GM12874 (cell line): Measurements from ENCODE around the gene ESPN.
A peak's percentile ranks its signal among the peaks of the same experiment; 100 is the strongest.

Source experiments
- TF ChIP-seq, protein P1 (sequence below): IDR thresholded peaks from 2 replicates; pipeline ENCODE4 v1.5.1; 2011; ENCODE audit warnings: low read depth, mild to moderate bottlenecking, control low read depth, low read length, moderate library complexity; ENCODE audit not compliant: insufficient read depth

ESPN gene

DNA sequence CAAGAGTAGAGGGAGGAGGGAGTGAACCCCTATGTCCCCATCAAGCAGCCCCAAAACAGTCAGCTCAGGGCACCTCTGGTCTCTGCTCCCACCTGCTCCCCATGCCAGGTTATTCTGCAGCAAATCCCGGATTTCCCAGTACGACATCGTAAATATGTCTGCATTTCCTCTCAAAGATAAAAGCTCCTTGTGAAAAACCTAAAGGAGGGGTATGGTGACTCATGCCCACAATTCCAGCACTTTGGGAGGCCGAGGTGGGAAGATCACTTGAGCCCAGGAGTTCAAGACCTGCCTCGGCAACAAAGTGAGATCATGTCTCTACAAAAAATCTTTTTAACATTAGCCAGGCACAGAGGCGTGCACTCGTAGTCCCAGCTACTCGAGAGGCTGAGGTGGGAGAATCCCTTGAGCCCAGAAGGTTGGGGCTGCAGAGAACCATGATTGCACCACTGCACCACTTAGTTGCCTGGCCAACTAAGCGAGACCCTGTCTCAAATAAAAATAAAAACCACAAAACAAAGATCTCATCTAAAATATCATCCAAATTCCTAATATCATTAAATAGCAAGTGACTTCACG is 38.1 kb upstream of the ESPN start:
- TF ChIP-seq, protein P1, sequence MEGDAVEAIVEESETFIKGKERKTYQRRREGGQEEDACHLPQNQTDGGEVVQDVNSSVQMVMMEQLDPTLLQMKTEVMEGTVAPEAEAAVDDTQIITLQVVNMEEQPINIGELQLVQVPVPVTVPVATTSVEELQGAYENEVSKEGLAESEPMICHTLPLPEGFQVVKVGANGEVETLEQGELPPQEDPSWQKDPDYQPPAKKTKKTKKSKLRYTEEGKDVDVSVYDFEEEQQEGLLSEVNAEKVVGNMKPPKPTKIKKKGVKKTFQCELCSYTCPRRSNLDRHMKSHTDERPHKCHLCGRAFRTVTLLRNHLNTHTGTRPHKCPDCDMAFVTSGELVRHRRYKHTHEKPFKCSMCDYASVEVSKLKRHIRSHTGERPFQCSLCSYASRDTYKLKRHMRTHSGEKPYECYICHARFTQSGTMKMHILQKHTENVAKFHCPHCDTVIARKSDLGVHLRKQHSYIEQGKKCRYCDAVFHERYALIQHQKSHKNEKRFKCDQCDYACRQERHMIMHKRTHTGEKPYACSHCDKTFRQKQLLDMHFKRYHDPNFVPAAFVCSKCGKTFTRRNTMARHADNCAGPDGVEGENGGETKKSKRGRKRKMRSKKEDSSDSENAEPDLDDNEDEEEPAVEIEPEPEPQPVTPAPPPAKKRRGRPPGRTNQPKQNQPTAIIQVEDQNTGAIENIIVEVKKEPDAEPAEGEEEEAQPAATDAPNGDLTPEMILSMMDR, result no peak

DNA sequence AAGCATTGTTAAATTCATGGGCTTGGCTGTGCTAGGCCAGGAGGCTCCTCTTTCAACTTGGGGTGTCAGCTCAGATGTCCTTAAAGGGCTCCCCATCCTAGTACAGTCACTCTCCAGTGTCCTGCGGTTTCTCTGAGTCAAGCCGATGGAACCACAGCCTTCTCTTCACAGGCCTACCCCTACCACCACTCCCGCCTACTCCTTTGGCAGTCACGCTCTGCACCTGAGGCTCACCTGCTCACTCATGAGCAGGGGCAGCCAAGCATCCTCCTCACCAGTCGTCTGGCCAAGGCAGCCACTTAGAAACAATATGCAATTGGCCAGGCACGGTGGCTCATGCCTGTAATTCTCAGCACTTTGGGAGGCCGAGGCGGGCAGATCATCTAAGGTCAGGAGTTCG is 34.6 kb upstream of the ESPN start:
- TF ChIP-seq, protein P1, result no peak

DNA sequence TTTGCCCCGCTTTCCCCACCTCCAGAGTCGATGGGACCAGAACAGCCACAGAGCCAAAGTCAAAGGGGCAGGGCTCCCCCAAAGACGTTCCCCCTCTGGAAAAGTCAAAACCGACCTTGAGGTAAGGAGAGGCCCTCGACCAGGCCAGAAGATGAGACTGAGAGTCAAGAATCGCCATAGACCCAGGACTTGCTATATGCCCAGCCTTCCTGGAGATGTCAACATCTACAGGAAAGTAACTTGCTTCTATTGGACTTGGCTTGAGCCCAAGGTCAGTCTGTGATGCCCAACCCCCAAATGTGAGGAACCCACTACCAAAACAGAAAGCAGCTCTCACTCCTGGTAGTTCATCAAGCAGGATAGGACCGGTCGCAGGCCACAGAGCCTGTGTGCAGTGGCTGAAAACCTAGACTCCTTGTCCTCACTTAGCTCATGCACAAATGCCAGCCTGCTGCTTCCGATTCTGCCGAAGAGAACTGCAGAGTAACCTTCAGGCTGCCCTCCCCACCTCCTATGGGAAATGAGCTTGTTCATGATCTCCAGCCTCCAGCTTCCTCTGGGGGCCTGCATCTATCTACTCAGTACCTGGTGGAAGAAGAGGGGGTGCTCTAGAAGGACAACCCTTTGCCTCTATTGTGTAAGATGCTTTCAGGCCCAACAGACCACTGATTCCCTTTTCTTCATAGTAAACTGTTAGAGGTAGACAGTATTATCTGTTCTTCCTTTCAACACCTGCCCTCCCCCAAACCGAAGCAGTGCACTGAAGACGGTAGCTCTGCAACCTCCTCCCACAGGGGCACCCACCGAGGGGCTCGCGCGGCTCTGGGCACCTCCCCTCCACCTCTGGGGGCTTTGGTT is 32.4 kb upstream of the ESPN start:
- TF ChIP-seq, protein P1, result no peak

DNA sequence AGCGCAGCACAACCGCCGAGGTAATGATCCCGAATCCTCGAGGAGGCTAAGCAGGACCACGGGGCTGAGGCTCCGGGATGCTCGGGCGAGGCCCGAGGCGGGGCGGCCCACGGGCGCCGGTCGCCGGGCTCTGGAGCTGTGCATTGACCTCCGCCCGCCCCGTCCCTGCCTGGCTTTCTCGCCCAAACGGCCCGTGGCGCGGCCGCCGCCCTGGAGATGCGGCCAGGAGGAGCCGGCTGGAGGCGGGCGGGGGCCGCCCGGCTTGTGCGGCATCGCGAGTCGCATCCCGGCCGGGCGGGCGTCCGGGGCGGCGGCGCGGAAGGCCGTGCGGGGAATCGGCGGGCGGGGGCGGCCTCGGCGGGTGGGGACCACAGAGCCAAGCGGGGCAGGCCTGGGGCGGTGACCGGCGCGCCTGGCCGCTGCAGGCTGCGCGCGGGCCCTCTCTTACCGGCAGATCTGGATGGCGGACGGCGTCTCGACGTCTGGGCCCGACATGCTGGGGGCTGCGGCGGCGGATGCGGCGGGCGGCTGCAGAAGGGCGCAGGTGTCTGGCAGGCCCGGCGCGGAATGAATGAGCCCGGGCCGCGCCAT is 31.7 kb upstream of the ESPN start:
- TF ChIP-seq, protein P1, result 0 out of 2 replicates have a peak, but pooled peaks have one; percentile 0

DNA sequence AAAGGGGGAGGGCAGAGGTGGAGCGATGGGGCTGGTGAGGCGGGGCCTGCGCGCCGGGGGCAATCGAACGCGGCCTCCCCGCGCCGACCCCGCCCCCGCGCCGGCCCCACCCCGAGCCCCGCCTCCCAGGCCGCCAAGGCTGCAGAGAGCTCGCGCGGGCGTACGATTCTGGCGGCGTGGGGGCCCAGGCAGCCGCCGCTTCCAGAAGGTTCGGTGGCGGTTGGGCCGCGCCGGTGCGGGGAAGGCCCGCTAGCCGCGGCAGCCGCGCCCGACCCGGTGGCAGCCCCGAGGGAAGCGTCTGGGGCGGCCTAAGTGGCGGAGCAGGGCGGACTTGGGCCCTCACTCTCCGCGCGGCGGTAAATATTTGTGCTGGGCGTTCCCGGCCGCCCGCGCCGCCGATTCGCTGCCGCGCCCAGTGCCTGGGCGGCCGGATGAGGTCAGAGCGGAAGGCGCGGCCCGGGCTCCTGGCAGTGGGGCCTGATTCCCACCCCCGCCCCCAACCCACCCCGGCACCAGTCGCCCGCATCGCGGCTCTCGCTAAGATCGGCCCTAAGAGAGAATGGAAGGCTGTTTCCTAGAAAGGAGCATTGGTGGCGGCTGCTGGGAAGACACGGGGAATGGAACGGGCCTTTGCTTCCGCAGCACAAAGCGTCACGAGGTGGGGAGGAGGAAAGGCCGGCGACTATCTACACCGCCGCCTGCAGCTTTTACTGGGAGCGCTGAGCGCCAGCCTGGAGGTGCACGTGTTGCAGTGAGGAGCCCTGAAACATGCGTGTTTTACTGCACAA is 31.0 kb upstream of the ESPN start, which contains the start of gene ACOT7:
Gene ACOT7 (minus strand): TSS at position 368 of the 788 bp plus-strand sequence. CDS start 368 bp downstream, outside the sequence.
- TF ChIP-seq, protein P1, result no peak

DNA sequence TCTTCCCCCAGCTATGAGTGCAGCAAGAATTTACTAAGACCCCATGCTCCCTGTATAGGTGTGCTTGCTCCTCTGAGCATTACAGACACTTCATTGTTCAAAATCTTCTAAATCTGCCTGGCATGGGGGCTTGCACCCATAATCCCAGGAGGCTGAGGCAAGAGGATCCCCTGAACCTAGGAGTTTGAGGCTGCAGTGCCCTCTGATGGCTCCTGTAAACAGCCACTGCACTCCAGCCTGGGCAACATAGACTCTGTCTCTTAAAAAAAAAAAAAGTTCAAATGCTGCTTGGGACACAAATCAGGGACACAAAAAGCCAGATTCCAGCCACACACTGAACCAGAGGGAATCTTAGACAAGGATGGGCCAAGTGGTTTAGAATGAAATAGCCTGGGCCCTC is 27.6 kb upstream of the ESPN start:
- TF ChIP-seq, protein P1, result peak; percentile 10; the same call in 1 of the 2 replicates
